Stimulated activated naive CD8-positive, alpha-beta T cell treated with anti-CD3 and anti-CD28 coated beads, Interleukin-15, Interleukin-2, amounts not matched to agents 100 U/mL and 50 U/mL, for 24 hours (primary cell): ENCODE data around the gene GIGYF2.
"Not testable (repeated sequence)": the region's sequence is repeated elsewhere in the genome, so short reads cannot be mapped to it uniquely, and the experiment has no call there.

ENCODE experiments used
- ATAC-seq: fragments of 150-1000 bp; cut with Tn5 transposase; one replicate; pipeline ENCODE4 v1.10.0; 2021
- DNase-seq: peaks from one replicate; pipeline ENCODE4 v3.0.0; 2021

The GIGYF2 gene

DNA sequence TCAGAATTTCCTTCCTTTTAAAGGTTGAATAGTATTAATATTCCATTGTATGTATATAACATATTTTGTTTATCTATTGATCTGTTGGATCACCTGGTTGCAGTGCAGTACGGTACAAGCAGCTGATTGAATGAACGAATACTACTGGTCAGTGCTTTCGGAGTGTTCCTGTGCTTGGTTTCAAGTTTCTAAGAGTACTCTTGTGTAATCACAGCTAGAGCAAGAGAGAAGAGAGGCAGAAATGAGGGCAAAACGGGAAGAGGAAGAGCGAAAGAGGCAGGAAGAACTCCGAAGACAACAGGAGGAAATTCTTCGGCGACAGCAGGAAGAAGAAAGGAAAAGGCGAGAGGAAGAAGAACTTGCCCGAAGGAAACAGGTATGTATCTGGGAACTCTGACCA, 119.5 kb downstream of the GIGYF2 start:
- DNase-seq, result no peak

DNA sequence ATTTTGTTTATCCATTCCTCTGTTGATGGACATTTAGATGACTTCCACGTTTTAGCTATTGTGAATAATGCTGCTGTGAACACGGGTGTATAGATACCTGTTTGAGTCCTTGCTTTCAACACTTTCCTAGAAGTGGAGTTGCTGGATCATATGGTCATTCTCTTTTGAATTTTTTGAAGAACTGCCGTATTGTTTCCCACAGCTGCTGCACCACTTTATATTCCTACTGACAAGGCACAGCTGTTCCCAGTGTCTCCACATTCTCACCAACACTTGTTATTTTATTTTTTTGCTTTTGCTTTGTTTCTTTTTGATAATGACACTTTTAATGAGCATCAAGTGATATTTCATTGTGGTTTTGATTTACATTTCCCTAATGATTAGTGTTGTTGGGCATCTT, 120.6 kb downstream of the GIGYF2 start:
- DNase-seq (no peak), ATAC-seq (no peak)

More for the DNA sequence above, 119.5 kb downstream of the GIGYF2 start:
- ATAC-seq, result no peak

DNA sequence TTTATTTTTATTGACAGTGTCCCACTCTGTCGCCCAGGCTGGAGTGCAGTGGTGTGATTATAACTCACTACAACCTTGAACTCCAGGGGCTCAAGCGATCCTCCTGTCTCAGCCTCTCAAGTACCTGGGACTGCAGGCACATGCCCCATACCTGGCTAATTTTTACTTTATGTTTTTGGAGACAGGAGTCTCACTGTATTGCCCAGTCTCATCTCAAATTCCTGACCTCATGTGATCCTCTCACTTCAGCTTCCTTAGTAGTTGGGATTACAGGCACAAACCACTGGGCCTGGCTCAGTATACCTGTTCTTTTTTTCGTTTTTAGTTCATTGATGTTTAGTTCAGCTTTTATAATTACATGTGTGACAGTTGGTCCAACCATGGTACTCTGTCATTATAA, 132.9 kb downstream of the GIGYF2 start:
- ATAC-seq, result no peak
- DNase-seq, result no peak

DNA sequence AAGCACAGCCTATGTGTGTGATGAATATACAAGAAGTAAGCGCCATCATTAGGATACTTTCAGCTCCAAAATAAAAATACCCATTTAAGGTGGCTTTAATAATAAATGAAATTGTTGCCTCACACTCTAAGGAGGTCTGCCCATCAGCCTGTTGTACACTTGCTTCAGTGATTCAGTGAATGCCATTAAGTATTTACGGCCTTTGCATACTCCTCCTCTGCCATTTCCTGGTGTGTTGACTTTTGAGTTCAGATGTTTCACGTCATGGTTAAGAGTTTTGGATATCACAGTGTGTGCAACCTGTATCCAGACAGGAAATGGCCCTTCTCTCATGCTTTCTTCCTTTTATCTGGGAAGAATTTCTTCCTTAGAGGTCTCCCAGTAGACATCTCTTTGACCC, 134.4 kb downstream of the GIGYF2 start:
- ATAC-seq, result no peak

DNA sequence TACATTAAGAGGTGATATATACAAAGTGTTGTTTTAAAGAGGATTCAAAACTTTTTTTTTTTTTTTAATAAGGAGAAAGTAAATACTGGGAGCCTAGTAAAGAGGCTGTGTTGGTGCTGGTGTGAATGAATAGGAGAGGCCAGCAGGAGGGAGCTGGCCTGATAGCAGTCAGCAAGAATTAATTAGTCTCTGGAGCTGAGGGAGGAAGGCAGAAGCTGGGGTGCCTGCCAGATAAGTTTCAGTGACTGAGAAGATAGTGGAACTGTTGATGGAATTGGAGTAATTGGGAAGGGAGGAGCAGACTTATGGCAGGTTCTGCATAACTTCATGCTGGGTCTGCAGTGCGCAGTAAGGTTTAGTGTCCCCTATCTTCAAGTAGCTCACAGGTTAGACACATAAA, 136.7 kb downstream of the GIGYF2 start:
- no peak for ATAC-seq
- DNase-seq, result no peak

More for the DNA sequence above, 134.4 kb downstream of the GIGYF2 start:
- DNase-seq, result no peak

DNA sequence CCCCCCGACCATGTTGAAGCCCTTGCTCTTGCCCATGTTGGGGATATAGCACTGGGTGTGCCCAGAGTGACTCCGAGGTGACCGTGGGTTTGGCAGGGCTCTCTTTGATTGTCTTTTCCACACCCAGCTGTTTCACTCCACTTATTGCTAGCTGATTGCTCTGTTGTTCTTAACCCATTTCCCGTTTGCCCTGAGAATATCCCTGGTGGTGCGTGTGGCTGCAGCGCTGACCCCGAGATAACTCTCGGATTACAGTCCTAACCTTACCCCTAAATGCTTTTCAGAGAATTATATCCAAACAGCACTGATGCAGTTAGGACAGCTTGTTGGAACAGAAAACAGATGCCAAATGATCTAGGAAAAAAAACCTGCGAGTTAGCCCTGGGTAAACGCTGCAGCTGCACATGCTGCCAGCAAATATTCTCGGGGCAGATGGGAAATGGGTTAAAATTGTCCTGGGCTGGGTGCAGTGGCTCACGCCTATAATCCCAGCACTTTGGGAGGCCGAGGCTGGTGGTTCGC, 138.6 kb downstream of the GIGYF2 start:
- DNase-seq (no peak), ATAC-seq (no peak)

DNA sequence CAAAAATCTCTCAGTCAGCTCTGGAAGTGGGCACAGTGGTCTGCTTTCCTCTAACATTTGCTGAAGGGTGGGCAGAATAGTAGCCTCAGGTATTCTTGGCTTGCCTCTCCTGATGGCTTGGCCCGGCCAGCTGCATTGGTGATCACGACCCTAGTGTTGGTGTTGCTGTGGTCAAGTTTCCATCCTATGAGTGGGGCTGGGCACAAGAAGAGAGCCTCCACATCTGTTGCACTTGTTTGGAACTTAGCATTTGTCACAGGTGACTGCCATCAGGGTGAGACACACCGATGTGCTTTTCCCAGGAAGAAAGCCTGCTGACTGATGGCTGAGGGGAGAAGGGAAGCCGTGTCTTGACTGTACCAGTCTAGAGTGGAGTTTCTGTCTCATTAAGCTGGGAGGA, 139.8 kb downstream of the GIGYF2 start:
- DNase-seq (no peak), ATAC-seq (no peak)

DNA sequence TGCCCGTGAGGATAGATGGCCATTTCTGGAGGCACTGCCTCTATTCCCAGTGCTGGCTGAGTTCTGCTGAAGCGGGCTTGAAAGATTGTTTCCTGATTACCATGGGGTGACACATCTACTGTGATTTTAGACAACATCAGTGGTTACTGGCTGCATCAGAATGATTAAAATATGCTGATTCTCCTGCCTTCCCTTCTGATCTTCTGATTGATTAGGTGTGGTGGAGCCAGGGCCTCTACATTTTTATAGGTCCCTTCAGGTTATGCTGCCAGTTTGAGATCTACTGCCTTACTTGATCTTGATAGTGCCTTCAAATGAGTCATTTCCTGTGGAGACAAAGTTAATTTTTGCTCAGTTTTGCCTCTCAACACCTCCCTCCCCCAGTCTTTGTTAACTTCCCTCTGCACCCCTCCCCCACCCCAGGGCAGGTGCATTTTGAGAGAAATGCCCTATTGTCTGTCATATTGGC, 141.3 kb downstream of the GIGYF2 start:
- peak; percentile 92 for ATAC-seq
- DNase-seq, result peak; percentile 69

DNA sequence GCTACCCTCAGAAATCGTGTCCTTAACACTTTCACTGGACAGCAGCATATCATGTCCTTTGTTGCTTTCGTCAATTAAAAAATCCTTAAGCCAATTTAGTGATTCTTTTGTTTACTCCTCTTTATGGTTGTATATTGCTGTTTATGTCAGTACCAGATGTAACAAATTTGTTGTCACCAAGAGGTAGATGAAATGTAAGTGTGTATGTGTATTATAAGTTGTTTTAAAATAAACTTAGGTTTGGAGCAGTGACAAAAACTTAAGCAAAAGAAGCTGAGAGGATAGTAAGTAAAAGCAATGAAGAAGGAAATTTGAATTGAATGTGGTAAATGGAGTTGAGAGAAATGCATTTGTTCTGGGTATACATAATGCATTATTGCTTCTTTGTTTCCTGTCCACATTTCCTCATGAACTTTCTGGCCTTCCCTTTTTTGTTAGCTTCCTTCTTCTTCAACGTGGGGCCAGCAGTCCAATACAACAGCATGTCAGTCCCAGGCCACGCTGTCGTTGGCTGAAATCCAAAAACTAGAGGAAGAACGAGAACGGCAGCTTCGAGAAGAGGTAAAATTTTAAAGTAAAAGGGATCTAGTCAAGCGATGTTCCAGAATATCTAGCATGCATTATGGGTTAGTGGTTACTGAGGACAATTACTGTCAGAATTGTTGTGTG, 142.4 kb downstream of the GIGYF2 start:
- ATAC-seq, result no peak
- DNase-seq, result no peak

DNA sequence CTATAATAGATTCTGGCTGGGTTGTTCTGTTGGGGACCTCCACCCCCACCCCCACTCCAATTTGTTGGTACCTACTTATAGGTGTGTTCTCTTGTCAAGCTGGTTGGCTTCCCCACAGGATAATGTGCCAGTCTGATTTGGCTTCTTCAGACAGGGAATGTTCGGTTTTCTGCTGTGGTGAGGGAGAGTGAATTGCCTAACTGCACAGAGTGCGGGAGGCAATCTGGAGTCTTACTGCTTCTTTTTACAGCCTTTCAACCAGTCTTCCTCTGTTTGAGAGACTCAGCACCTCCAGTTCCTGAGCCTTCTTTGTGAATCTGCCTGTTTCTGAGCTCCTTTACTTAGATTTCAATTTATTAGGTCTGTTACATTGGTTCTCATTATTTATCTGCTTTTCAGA, 145.6 kb downstream of the GIGYF2 start:
- ATAC-seq, result no peak
- no peak for DNase-seq

DNA sequence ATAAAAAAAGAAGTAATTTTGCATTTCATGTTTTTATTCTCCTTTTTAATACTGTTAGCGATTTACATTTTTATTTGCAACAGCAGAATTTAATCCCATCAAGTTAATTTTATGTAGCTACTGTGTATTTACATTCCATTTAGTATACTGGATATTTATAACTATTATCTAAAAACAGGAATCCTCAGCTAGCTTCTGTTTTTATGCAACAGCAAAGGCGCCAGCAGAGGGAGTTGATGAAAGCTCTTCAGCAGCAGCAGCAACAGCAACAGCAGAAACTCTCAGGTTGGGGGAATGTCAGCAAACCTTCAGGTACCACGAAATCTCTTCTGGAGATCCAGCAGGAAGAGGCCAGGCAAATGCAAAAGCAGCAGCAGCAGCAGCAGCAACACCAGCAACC, 146.7 kb downstream of the GIGYF2 start:
- DNase-seq (no peak), ATAC-seq (no peak)

DNA sequence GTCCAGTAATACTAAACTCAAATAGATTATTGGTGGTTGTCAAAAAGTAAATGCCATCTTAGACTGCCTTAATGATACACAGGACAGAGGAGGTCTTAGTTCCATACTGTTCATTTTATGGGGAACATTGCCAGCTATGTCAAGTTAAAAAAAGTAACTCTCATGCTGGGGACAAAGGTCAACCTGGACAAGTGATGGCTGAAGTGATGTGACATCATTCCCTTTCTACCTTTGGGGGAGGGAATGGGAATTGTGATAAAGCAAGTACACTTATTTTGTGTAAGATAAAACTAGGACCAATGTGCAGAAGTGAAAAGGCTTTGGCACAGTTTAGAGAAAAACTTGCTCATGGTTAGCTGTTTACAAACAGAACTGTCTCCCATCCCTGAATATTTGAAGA, 148.9 kb downstream of the GIGYF2 start:
- ATAC-seq (no peak), DNase-seq (no peak)

DNA sequence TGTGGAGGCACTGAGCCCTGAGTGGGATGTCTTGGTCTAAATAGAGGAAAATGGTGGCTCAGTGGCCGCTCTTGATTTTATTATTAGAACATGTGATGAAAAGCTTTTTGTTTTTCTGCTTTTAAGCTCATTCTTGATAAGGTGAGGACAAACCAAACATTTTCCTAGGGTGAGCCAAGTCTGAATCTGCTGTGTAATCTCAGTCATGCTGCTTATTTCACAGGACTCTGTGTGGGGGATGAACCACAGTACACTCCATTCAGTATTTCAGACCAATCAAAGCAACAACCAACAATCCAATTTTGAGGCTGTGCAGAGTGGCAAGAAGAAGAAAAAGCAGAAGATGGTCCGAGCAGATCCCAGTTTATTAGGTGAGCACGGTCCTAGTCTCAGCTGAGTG, 152.9 kb downstream of the GIGYF2 start:
- ATAC-seq (no peak), DNase-seq (no peak)

DNA sequence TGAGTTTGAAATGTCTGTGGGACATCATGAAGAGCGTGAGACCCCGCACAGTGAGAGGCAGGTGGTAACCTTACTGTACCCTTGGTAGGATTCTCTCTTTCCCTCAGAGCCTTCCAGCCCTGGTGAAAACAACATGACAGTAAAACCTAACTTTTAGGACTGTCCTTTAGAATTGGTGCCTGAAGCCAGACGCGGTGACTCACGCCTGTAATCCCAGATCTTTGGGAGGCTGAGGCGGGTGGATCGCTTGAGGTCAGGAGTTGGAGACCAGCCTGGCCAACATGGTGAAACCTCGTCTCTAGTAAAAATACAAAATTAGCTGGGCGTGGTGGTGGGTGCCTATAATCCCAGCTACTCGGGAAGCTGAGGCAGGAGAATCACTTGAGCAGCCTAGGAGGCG, 154.9 kb downstream of the GIGYF2 start:
- DNase-seq, ATAC-seq: not testable (repeated sequence)

DNA sequence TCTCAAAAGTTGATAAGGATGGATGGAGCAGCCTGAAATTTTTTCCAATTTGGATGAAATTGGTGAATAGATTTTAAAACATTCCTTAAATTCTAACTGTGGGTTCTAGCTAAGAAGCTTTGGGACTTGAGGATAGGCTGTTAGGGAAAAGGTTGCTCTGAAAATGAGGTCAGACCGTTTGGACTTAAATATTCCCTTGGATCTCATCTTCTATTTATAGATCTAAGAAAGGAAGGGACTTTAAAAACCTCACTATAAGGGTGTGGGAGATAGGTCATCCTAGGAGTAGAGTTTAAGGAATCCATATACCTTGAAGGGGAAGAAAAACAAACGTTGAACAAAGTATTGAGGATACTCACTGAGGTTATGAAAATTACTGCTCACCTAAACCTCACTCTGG, 155.5 kb downstream of the GIGYF2 start:
- no peak for ATAC-seq
- no peak for DNase-seq

DNA sequence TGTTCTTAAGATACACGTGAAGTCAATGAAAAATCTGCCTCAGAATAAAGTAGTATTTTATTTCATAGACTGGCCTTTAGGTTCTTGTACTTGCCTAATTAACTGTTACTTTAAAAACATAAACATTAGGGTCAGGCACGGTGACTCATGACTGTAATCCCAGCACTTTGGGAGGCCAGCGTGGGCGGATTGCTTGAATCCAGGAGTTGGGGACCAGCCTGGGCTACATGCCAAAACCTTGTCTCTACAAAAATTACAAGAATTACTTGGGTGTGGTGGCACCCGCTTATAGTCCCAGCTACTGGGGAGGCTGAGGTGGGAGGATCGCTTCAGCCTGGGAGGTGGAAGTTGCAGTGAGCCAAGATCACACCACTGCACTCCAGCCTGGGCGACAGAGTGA, 157.0 kb downstream of the GIGYF2 start:
- DNase-seq, result no peak
- ATAC-seq, result no peak

DNA sequence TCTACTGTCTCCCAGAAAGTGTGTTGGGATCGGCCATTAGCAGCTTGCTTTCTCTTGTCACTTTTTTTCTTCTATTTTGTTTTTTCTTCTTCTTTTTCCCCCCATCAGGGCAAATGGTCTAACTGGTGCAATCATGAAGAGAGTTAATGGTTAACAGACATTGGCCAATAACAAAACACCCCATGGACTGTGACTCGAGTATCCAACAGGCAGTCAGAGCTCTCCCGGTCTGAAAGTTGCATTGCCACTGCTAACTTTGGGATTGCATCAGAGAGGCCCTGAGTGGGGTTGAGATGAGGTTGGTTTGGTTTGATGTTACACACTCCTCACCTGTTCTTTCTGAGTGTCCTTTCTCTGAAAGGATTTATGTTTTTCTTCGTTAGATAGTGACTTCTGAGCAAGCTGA, 160.0 kb downstream of the GIGYF2 start:
- DNase-seq, result no peak
- no peak for ATAC-seq

DNA sequence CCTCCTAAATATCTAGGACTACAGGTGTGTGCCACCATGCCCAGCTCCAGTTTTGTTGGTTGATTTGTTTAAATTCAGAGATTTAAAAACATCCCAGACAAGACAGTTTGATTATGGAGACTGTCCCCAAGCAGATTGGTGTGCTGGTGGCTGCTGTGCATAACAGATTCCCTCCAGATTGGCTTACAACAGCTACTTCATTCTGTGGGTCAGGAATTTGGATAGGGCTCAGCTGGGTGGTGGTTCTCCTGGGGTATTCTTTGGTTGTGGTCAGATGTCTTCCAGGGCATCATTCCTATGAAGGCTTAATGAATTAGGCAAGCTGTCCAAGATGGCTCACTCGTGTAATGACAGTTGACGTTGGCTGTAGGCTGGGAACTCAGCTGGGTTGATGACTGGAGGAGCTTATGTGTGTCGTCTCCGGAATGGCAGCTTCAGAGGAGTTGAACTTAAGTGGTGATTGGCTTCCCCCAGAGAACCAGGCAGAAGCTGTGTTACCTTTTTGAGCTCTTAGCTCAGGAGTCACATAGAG, 162.3 kb downstream of the GIGYF2 start:
- no peak for ATAC-seq
- DNase-seq, result no peak

DNA sequence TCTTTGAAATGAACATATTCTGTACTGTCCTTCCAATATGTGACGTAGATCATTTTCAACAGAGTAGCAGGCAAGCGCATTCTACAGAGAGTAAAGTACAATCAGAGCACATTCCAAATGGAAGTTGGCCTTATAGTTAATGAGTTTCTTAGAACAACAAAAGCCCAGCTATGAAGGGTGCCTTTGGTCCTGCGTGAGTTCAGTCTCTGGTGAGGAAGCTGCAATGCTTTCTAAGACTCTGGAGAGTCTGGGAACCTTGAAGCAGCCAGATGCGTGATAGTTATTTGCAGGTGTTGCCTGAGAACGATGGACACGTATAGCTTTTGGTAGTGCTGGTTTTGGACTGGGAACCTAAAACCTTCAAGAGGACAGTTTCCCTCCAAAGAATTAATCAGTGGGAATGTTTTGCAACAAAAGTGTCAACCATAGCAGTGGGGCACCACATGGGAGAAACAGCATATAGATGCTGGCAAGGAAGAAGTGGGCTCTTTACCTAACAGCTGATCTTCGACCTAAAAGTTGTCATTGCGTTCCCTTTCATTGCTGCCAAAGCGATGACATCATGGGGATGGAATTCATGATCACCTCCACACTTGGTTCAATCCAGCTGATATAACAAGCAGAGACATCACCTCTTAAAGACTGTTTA, 163.6 kb downstream of the GIGYF2 start:
- DNase-seq (no peak), ATAC-seq (no peak)

DNA sequence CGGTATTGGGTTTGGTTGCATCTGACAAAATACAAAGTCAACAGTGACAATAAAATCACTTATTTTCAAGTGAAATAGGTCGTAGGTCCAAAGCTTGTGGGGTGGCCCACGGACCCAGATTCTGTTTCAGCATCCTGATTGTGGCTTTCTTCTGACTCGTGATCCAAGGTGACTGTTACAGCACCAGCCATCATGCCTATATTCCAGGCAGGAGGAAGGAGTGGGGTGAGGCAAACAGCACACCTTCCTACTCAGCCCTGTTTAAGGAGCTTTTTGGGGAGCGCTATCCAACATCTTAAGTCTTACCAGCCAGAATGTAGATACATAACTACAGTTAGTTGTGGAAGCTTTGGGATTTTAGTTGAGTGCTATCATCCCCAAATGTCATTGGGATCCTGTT, 164.2 kb downstream of the GIGYF2 start:
- DNase-seq (no peak), ATAC-seq (no peak)

DNA sequence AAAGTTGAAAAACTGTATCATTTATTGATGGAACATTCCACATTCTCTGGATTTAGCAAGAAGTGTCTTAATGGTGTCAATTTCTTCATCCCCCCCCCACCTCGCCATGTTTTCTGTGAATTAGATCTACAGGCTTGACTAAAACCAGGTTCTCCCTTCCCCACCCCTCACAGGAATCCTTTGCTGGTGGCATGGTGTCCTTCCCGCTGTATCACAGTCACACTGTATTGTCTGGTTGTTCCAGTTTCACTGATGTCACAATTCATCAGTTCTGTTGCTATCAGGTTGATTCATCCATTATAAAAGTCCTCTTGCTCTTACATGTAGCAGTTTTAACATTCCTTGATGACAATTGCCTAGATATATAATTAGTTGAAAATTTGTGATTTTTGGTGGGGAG, 166.9 kb downstream of the GIGYF2 start:
- ATAC-seq (no peak), DNase-seq (no peak)

DNA sequence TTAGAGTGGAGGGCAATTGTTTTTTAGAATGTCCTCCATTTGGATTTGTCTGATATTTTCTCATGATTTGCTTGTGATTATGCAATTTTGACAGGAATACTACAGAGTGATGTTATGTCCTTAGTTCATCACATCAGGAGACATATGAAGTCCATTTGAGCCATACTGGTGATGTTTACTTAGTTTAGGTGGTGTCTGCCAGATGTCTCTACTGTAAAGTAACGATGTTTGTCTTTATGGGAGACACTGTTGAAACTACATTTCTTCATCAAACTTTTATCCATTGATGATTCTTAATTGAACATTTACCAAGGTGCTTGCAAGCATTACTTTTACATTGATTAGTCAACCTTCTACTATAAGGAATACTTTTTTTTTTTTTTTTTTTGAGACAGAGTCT, 168.0 kb downstream of the GIGYF2 start:
- no peak for ATAC-seq
- DNase-seq, result no peak

DNA sequence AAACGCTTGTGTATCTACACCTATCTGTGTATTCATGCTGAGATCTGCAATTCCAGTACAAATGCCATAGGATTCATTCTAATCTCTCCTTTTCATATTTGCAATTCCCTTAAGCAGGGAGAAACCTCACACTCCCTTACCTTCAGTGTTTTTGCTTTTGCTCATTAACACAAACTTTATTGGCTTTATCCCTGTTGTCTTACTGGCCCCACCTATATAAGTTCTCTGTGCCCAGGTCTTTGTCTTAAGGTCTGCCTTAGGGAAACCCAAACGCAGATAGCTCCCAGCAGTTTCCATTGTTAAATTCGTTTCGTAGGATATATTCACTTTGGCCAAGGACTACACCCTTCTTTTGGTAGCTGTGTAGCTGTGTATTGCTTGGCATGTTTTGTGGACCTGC, 169.0 kb downstream of the GIGYF2 start:
- no peak for ATAC-seq
- DNase-seq, result no peak
